HUES6 (cell line): ENCODE data around the gene MCTP2.

Experiments
- H3K27ac ChIP-seq: 2 replicates; pipeline ENCODE4 v1.7.0; 2013; ENCODE audit warnings: low read depth, mild to moderate bottlenecking, low read length, inconsistent platforms
- H3K27me3 ChIP-seq: 2 replicates; pipeline ENCODE4 v1.6.1; 2013; ENCODE audit warnings: low read length; ENCODE audit not compliant: control insufficient read depth, insufficient read depth
- H3K36me3 ChIP-seq: 2 replicates; pipeline ENCODE4 v1.6.1; 2013; ENCODE audit warnings: low read length; ENCODE audit not compliant: control insufficient read depth, insufficient read depth
- H3K4me1 ChIP-seq: 2 replicates; pipeline ENCODE4 v1.6.1; 2013; ENCODE audit warnings: low read length; ENCODE audit not compliant: control insufficient read depth, insufficient read depth
- H3K4me3 ChIP-seq: 2 replicates; pipeline ENCODE4 v1.5.1; 2013; ENCODE audit warnings: low read depth, low read length
- H3K9ac ChIP-seq: one replicate; pipeline ENCODE4 v1.6.1; 2013; ENCODE audit warnings: mild to moderate bottlenecking, low read length
- H3K9me3 ChIP-seq: 2 replicates; pipeline ENCODE4 v1.6.1; 2013; ENCODE audit warnings: low read depth, low read length; ENCODE audit not compliant: control insufficient read depth, insufficient read depth

The MCTP2 gene

DNA sequence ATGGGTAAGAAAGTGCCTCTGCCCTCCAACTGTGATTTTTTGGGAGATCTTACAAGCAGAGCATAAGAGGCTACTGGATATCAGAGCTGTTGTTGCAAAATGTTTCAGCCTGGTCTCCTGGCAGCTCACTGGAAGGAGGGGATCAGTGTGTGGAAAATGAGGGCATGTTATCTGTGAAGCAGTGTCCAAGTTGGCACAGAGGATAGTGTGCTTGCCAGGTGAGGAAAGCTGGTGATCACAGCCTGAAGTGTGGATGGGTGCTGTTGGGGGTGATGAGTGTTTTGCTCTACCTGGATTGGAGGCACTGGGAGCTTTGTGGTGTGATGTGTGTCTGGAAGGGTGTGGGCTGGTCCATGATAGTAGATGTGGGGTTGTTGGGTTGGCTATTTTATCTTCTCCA is 69.3 kb downstream of the MCTP2 start:
- no peaks in the 10 kb centered on the region for H3K27me3 ChIP-seq
- no peak overlapping the region for H3K27ac ChIP-seq
- H3K4me3 ChIP-seq: no peak overlapping the region
- no peaks in the 10 kb centered on the region for H3K4me1 ChIP-seq
- no peaks in the 10 kb centered on the region for H3K36me3 ChIP-seq
- H3K9me3 ChIP-seq: no peaks in the 10 kb centered on the region; the same call in 1 of the 2 replicates
- no peak overlapping the region for H3K9ac ChIP-seq

DNA sequence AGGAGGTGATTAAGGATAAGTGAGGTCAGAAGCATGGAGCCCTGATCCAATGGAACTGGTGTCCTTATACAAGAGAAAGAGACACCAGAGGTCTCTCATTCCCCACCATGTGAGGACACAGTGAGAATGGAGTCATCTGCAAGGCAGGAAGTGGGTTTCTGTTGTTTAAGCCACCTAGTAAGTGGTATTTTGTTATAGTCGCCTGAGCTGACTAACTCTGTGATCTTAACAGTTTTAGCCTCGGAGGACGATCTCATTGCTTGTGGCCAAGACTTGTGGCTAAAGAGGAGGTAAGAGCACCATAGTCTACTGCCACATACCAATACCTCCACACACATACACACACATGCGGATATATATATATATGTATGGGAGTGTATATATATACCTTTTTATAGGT is 73.8 kb downstream of the MCTP2 start:
- H3K9ac ChIP-seq: no peak overlapping the region
- H3K4me3 ChIP-seq: no peak overlapping the region
- H3K36me3 ChIP-seq: no peaks in the 10 kb centered on the region
- no peaks in the 10 kb centered on the region for H3K4me1 ChIP-seq
- no peaks in the 10 kb centered on the region for H3K27me3 ChIP-seq
- H3K27ac ChIP-seq: no peak overlapping the region
- no peaks in the 10 kb centered on the region; the same call in 1 of the 2 replicates for H3K9me3 ChIP-seq

DNA sequence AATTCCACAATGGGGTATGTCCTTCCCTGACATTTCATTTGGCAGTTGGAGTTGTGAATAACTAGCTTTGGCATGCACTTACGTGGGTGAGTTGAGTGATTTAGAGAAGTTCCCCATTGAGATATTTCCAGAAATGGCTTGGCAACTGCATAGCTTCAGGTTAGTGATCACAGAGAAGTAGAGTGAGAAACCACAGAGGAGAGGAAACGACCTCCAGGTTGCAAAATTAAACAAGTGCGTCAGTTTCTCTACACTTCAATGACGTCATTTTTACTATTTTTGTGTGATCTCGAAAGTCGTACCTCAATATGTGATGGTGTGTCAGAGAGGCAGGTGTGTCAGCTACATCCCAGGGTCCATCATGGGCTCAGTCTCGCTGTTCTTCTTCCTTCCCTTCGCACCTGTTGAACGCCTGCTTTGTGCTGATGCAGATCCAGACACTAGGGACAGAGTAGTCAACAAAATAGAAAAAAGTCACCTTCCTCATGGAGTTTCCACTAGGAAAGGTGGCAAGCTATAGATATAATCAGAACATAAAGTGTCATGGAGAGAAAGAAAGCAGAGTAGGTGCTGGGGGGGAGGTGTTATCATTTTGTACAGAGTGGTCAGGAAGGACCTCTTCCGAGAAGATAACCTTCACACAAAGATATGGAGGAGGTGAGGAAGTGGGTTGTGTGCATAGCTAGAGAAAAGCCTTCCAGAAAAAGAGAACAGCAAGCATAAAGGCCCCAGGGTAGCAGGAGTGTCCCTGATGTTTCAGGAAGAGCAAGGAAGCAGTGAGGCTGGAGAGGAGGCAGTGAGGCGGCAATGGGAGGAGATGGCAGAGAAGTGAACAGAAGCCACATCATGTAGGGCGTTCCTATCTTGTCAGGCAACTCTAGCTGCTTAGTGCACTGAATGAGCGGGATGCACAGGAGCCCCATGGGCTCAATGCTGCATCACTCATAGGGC is 75.6 kb downstream of the MCTP2 start:
- H3K27me3 ChIP-seq: no peaks in the 10 kb centered on the region
- H3K4me3 ChIP-seq: no peak overlapping the region
- H3K4me1 ChIP-seq: no peaks in the 10 kb centered on the region
- H3K27ac ChIP-seq: no peak overlapping the region
- H3K9ac ChIP-seq: no peak overlapping the region
- H3K36me3 ChIP-seq: no peaks in the 10 kb centered on the region
- no peaks in the 10 kb centered on the region; the same call in 1 of the 2 replicates for H3K9me3 ChIP-seq

DNA sequence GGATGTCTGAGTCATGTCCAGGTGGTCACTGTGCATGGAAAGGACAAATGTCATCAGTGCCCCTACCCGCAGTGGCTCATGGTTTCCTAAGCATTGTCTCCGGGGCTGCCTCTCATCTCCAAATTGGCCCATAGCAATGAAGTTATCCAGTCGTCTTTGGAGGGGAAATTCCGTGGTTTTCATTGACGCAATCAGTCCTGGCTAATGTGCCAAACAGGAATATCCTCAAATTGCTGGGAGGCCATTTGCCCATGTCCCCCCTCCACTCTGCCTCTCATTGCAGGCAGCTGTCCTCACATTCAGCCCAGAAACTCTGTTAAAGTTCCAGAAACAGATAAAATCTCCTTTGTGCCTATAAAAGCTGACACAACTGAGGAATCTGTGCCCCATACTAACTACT is 81.6 kb downstream of the MCTP2 start:
- Histone ChIP-seq H3K4me3 (no peak overlapping the region), H3K36me3 (no peaks in the 10 kb centered on the region), H3K4me1 (peaks cover 7% of the 10 kb centered on the region), H3K9ac (no peak overlapping the region), H3K27ac (no peak overlapping the region), H3K27me3 (no peaks in the 10 kb centered on the region), H3K9me3 (no peaks in the 10 kb centered on the region)

DNA sequence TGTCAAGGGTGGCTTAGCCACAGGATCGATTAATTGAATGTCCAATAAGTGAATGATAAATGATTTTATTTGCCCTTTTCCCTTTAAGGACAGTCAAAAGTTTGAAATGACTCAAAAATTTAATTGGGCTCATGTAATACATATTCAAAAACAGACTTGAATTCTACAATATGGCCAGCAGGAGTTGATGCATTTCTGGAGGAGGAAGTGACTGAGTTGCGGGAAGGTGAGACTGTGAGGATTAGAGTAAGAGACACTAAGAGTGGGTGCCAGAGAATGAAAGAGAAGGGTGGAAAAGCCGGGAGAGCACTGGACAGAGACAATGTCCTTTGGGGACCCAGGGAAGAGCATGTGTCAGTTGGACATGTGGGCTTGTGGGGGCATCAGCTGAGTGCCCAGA is 83.3 kb downstream of the MCTP2 start:
- H3K27ac ChIP-seq: no peak overlapping the region
- H3K36me3 ChIP-seq: no peaks in the 10 kb centered on the region
- no peak overlapping the region for H3K9ac ChIP-seq
- no peaks in the 10 kb centered on the region for H3K9me3 ChIP-seq
- no peak overlapping the region for H3K4me3 ChIP-seq
- no peaks in the 10 kb centered on the region for H3K27me3 ChIP-seq
- H3K4me1 ChIP-seq: peaks cover 7% of the 10 kb centered on the region

DNA sequence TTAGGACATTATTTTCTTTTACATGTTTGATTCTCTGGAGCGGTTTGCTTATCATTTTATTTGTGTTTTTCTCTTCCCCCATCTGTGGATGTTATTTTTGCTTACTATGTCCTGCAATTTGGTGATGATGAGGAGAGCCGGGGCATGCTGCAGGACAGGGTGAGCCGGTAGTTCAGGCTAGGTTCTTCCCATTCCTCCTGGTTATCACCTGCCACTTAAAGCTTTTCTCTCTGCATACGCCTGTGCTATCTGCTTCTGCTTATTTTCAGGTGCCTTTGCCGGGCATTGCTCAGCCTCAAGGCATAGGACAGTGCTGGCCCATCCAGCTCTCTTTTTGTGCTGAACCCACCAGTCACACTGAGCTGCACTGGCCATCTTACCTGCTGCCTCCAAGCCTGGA is 85.8 kb downstream of the MCTP2 start:
- Histone ChIP-seq H3K4me3 (no peak overlapping the region), H3K27ac (no peak overlapping the region), H3K27me3 (no peaks in the 10 kb centered on the region), H3K9me3 (no peaks in the 10 kb centered on the region), H3K4me1 (peaks cover 7% of the 10 kb centered on the region), H3K9ac (no peak overlapping the region), H3K36me3 (no peaks in the 10 kb centered on the region)

DNA sequence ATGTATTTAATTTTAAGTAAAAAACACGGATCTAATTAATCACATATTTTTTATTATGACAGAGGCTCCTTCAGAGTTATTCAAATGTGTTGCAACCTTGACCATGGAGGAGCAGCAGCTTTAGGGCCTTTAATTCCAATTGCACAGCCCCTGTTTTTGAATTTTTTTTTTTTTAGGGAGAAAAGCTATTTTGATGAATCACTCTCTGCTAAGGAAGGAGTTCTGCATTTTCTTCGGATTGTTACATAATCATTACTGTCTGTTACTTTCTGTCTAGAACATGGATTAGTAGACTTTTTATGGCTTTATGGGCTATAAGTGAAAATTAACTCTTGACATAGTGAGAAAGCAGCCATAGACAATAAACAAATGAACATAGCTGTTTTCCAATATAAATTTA is 90.8 kb downstream of the MCTP2 start:
- Histone ChIP-seq H3K36me3 (no peaks in the 10 kb centered on the region), H3K9me3 (no peaks in the 10 kb centered on the region), H3K27me3 (no peaks in the 10 kb centered on the region), H3K4me1 (peaks cover 6% of the 10 kb centered on the region), H3K27ac (no peak overlapping the region), H3K4me3 (no peak overlapping the region), H3K9ac (no peak overlapping the region)

DNA sequence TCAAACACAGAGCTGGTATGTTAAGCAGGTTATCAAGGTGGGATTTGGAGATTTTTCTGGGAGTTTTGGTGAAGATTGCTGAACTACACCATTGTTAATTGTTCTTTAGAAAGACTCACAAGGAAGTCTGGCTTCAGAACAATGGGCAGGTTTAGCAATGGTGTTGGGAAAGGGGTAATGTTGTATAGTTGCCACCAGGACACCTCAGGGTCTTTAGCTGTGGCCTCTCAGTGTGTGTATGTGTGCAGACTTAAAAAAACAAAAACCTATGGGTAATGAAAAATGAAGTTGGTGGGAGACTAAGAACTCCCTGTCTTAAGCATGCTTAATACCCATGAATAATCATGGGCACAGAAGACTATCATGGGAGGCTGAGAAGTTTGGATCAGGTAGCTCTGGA is 91.7 kb downstream of the MCTP2 start:
- Histone ChIP-seq H3K9ac (no peak overlapping the region), H3K9me3 (no peaks in the 10 kb centered on the region), H3K4me3 (no peak overlapping the region), H3K4me1 (peaks cover 6% of the 10 kb centered on the region), H3K36me3 (no peaks in the 10 kb centered on the region), H3K27me3 (no peaks in the 10 kb centered on the region), H3K27ac (no peak overlapping the region)

DNA sequence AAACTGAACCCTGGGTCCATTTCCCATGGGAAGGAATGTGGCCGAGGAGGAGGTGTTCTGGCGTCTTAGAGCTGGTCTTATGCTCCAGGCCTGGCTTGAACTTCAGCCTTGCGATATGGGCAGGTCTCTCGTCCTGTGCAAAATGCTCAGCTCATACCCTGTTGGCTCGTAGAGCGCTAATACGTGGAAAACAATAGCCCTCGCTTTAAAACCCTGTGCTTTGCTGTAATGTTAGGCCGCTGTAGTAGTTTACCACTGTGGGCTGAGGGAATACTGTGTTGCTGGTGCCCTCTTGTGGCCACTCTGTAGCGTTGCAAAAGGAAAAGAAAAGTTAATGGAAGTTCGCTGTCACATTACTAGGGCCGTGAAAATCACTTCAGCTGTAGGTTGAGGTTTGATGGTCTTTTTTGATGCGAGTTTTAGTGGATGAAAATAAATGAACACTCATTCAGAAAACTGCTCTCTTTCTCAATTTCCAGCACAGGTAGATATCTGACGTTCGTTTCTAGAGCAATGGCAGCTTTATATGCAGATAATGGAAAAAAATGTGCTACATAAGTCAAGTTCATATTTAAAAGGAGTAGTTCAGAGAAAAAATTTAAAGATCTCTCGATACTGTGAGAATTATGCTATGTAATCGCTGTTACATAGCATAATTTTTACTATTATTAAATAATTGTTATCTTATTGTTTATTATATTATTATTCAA is 92.9 kb downstream of the MCTP2 start:
- H3K9me3 ChIP-seq: no peaks in the 10 kb centered on the region
- no peak overlapping the region for H3K9ac ChIP-seq
- no peaks in the 10 kb centered on the region for H3K27me3 ChIP-seq
- no peaks in the 10 kb centered on the region for H3K36me3 ChIP-seq
- H3K4me1 ChIP-seq: peaks cover 6% of the 10 kb centered on the region
- no peak overlapping the region for H3K27ac ChIP-seq
- no peak overlapping the region for H3K4me3 ChIP-seq

DNA sequence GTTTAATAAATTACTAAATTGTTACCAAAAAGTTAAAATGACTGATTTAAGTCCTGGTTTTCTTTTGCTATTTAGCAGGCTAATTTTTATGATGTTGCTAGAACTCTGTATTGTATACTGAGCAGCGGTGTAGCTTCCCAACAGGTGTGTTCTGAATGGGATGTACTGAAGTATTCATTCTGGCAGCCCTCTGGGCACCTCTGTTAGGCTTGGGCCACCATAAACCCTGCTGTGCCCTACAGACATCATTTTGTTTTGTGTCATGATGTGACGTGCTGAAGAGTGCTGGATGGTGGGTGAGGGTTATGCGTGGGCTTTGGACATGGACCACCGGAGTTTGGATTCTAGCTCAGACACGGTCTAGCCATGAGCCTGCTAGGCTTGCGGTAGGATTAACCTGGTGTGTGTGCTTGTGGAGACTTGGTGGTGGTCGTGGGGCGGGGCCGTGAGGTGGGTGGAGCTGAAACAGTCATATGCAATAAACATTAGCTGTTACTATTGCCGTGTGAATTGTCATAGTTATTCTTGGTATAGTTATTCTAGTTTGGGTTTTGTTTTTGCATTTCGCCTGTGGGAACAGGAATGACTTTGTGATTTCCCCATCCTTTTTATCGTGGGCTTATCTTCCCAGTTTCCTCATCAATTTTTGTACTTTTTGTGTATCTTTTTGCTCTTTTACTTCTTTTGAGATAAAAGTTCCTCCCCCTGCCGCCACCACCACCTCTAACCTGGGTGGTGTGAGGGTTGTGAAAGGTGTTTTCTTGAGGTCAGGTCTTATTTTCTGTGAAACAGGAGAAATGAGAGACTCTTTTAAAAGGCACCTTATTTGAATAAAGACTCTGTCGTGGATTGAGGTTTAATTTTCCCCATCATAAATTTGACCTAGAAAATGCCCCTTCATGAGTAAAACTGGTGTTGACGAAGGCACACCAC is 93.7 kb downstream of the MCTP2 start:
- no peak overlapping the region for H3K9ac ChIP-seq
- no peaks in the 10 kb centered on the region for H3K36me3 ChIP-seq
- H3K27me3 ChIP-seq: no peaks in the 10 kb centered on the region
- H3K4me3 ChIP-seq: no peak overlapping the region
- H3K9me3 ChIP-seq: no peaks in the 10 kb centered on the region
- no peak overlapping the region for H3K27ac ChIP-seq
- peaks cover 6% of the 10 kb centered on the region for H3K4me1 ChIP-seq
